Upper lobe of left lung (tissue), 6 donors: ENCODE measurements around the gene C7. TPM values are rescaled to one million over a fixed set of nuclear protein-coding genes. Genes with fewer than 3 reads are reported as not detected.

Experiments
- ATAC-seq, 2 donors: fragments of 200-7000 bp; cut with Tn5 transposase; one replicate each; pipeline ENCODE4 v1.9.1; 2022; ENCODE audit warnings: mild to moderate bottlenecking in 2 of 2, moderate library complexity in 2 of 2; ENCODE audit not compliant: low FRiP score in 2 of 2
- DNase-seq, 2 donors: peaks; one replicate each; pipeline ENCODE4 v3.0.0-alpha.2; 2019 to 2020
- H3K27ac ChIP-seq, 4 donors: fragments of 200-600 bp; sonication (generic); one replicate each; pipeline ENCODE4 v1.5.1; 2016 to 2019
- H3K27me3 ChIP-seq, 4 donors: fragments of 200-600 bp; sonication (generic); one replicate each; pipeline ENCODE4 v1.5.1; 2017 to 2019
- H3K36me3 ChIP-seq, 4 donors: fragments of 200-600 bp; sonication (generic); one replicate each; pipeline ENCODE4 v1.5.1; 2016 to 2019
- H3K4me1 ChIP-seq, 4 donors: fragments of 200-600 bp; sonication (generic); one replicate each; pipeline ENCODE4 v1.5.1; 2018 to 2019
- H3K4me3 ChIP-seq, 4 donors: fragments of 200-600 bp; sonication (generic); one replicate each; pipeline ENCODE4 v1.5.1; 2017 to 2019; ENCODE audit warnings: mild to moderate bottlenecking in 2 of 4, moderate library complexity in 1 of 4
- H3K9me3 ChIP-seq, 4 donors: fragments of 200-600 bp; sonication (generic); one replicate each; pipeline ENCODE4 v1.5.1; 2018 to 2019
- EP300 ChIP-seq, 4 donors: sonication (generic); formaldehyde crosslinking; IDR thresholded peaks; one replicate each; pipeline ENCODE4 v1.5.1; 2017; ENCODE audit warnings: antibody characterized with exemption in 4 of 4, control low read depth in 2 of 4
- POLR2A ChIP-seq, 4 donors: fragments of 450-650 bp; IDR thresholded peaks; one replicate each; pipeline ENCODE4 v1.5.1; 2016 to 2017; ENCODE audit warnings: antibody characterized with exemption in 4 of 4, mild to moderate bottlenecking in 2 of 4
- POLR2AphosphoS5 ChIP-seq, 2 donors: sonication (generic); formaldehyde crosslinking; IDR thresholded peaks; one replicate each; pipeline ENCODE4 v1.5.1; 2017; ENCODE audit warnings: antibody characterized with exemption in 2 of 2
- WGBS, 2 donors: methylation state at CpG; one replicate each; pipeline ENCODE4 v1.1.5; 2017 to 2018; 5-methylcytosine and 5-hydroxymethylcytosine counted together
- total RNA-seq, 6 donors: library from RNA; depleted of rRNA in 4 of 6; stranded (reverse); fragments of >200 nt in 4 of 6; gene quantifications; one replicate each; pipeline versions ENCODE4 v1.1.0 to v1.2.1, GENCODE V29; 2016 to 2021
- TF ChIP-seq, protein P1 (sequence below), 6 experiments: fragments of 450-650 bp in 4 of 6; fragments of 200-600 bp in 2 of 6; sonication (generic) in 2 of 6; IDR thresholded peaks; one replicate each; pipeline ENCODE4 v1.5.1; 2016 to 2019; ENCODE audit warnings: antibody characterized with exemption in 6 of 6
- donor health status: DM: no; HTN: no; CAD: no; lungs with moderate emphysema.
- donor health status: DM: no; HTN: yes; CAD: no; lungs with severe emphysema.

Gene C7
- total RNA-seq, 6 donors from 2014 or later: 117 to 741 (median 203) TPM

DNA sequence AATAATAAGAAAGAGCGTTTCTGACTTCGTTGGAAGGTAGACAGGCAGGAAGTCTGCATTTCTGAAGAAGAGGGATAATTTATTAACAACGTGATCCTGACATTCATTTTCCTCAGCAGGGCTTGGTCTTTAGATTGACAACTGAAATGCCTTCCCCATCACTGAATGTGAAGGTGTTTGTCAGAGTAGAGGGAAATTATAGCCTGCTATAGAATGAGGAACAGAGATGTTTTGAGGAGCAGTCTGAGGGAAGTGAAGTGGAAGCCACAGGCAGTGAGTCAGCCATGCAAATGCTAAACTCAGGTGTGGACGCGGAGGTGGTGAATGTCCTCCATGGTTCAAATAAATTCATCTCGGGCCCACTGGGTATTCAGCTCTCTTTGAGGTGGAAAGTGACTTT is 30.5 kb downstream of the C7 start:
- Histone ChIP-seq H3K36me3 (no peaks in the 10 kb centered on the region), H3K4me1 (no peaks in the 10 kb centered on the region), H3K27me3 (no peaks in the 10 kb centered on the region), H3K9me3 (no peaks in the 10 kb centered on the region), H3K4me3 (no peak overlapping the region), H3K27ac (no peak overlapping the region)
- DNase-seq (no peak), ATAC-seq (no peak)
- TF ChIP-seq, protein P1, sequence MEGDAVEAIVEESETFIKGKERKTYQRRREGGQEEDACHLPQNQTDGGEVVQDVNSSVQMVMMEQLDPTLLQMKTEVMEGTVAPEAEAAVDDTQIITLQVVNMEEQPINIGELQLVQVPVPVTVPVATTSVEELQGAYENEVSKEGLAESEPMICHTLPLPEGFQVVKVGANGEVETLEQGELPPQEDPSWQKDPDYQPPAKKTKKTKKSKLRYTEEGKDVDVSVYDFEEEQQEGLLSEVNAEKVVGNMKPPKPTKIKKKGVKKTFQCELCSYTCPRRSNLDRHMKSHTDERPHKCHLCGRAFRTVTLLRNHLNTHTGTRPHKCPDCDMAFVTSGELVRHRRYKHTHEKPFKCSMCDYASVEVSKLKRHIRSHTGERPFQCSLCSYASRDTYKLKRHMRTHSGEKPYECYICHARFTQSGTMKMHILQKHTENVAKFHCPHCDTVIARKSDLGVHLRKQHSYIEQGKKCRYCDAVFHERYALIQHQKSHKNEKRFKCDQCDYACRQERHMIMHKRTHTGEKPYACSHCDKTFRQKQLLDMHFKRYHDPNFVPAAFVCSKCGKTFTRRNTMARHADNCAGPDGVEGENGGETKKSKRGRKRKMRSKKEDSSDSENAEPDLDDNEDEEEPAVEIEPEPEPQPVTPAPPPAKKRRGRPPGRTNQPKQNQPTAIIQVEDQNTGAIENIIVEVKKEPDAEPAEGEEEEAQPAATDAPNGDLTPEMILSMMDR (IDR thresholded peaks at IDR 0.05): no peak
- TF ChIP-seq POLR2AphosphoS5 (IDR thresholded peaks at IDR 0.05) (no peak), POLR2A (IDR thresholded peaks at IDR 0.05) (no peak), EP300 (IDR thresholded peaks at IDR 0.05) (no peak)
- WGBS, 2 donors: 70 to 81% methylated on average over 6 of the region's 6 CpGs

- no peaks in the 10 kb centered on the region for H3K27me3 ChIP-seq
- H3K27ac ChIP-seq: no peak overlapping the region
- no peak for DNase-seq
- no peaks in the 10 kb centered on the region for H3K4me1 ChIP-seq
- 97 to 98% methylated on average over 5 of the region's 5 CpGs for WGBS, 2 donors
- no peak for ATAC-seq
- H3K4me3 ChIP-seq: no peak overlapping the region
- H3K9me3 ChIP-seq: no peaks in the 10 kb centered on the region
- TF ChIP-seq POLR2AphosphoS5 (IDR thresholded peaks at IDR 0.05) (no peak), POLR2A (IDR thresholded peaks at IDR 0.05) (no peak)
- H3K36me3 ChIP-seq: no peaks in the 10 kb centered on the region
Measured at GRCh38 chr5:40945111-40945510, 35.8 kb downstream of the C7 start.

GRCh38 chr5:40955313-40955712 is 46.0 kb downstream of the C7 start:
- Histone ChIP-seq H3K4me3 (no peak overlapping the region), H3K4me1 (no peaks in the 10 kb centered on the region), H3K9me3 (peaks cover 0 to 8% (median 1%) of the 10 kb centered on the region in 4 donors), H3K27me3 (no peaks in the 10 kb centered on the region), H3K36me3 (peaks cover 0 to 16% (median 0%) of the 10 kb centered on the region in 4 donors), H3K27ac (no peak overlapping the region)
- 65 to 76% methylated on average over 5 of the region's 5 CpGs for WGBS, 2 donors
- no peak for DNase-seq
- TF ChIP-seq, protein P1 (IDR thresholded peaks at IDR 0.05): no peak
- TF ChIP-seq POLR2AphosphoS5 (IDR thresholded peaks at IDR 0.05): no peak
- TF ChIP-seq EP300 (IDR thresholded peaks at IDR 0.05): no peak
- TF ChIP-seq POLR2A (IDR thresholded peaks at IDR 0.05): no peak
- ATAC-seq: no peak

DNA sequence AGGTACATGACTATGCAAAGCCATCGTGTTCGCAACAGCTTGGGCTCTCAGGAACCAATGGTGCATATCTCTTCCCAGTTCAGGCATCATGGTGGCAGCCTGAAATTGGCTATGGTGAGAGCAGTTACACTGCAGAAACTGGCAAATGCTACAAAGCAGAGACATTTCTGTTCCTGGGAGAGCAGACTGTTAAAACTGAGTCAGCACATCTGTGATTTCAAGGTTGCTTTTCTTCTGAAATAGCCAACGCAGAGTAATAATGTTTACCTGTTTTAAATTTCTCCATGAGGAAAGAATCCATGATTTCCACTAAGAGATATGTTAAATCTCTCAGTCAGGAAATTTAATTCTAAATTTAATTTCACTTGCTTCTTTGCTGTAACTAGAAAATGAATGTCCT is 47.8 kb downstream of the C7 start:
- DNase-seq: no peak
- H3K9me3 ChIP-seq: peaks cover 0 to 8% (median 1%) of the 10 kb centered on the region in 4 donors
- no peaks in the 10 kb centered on the region for H3K27me3 ChIP-seq
- H3K36me3 ChIP-seq: peaks cover 0 to 16% (median 0%) of the 10 kb centered on the region in 4 donors
- H3K4me1 ChIP-seq: no peaks in the 10 kb centered on the region
- H3K27ac ChIP-seq: no peak overlapping the region
- no peak for ATAC-seq
- H3K4me3 ChIP-seq: no peak overlapping the region
- TF ChIP-seq POLR2A (IDR thresholded peaks at IDR 0.05) (no peak), EP300 (IDR thresholded peaks at IDR 0.05) (no peak), POLR2AphosphoS5 (IDR thresholded peaks at IDR 0.05) (no peak)
- TF ChIP-seq, protein P1 (IDR thresholded peaks at IDR 0.05): no peak
- 96 to 97% methylated on average over 3 of the region's 3 CpGs for WGBS, 2 donors

DNA sequence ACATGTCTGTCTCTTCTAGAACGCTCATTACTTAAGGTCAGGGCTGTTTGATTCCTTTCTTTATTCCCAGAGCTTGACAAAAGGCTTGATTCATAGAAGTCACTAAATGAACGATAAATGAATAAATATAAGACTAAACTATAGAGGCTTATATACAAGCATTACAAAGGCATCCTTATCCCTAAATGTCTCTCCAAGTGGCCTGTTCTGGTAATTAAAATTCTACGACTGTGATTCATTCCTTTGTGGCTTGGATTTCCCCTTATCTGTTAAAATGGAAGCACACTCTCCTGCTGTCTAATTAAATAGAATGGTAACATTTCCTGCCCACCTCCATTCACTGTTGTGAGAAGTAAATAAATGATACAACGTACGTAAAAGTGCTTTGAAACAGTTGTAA is 49.5 kb downstream of the C7 start:
- ATAC-seq (no peak), DNase-seq (no peak)
- TF ChIP-seq POLR2AphosphoS5 (IDR thresholded peaks at IDR 0.05) (no peak), POLR2A (IDR thresholded peaks at IDR 0.05) (no peak), EP300 (IDR thresholded peaks at IDR 0.05) (no peak)
- TF ChIP-seq, protein P1 (IDR thresholded peaks at IDR 0.05): no peak
- WGBS, 2 donors: 91 to 93% methylated on average over 5 of the region's 5 CpGs
- Histone ChIP-seq H3K27ac (no peak overlapping the region), H3K4me3 (no peak overlapping the region), H3K9me3 (peaks cover 0 to 8% (median 1%) of the 10 kb centered on the region in 4 donors), H3K4me1 (no peaks in the 10 kb centered on the region), H3K36me3 (peaks cover 0 to 16% (median 0%) of the 10 kb centered on the region in 4 donors), H3K27me3 (no peaks in the 10 kb centered on the region)
